GM19351 (cell line): ENCODE measurements around the gene PDE9A.

Experiments used
- ATAC-seq: cut with Tn5 transposase; IDR thresholded peaks from one replicate; pipeline ENCODE4 v1.9.1; 2021; ENCODE audit warnings: mild to moderate bottlenecking, moderate library complexity; ENCODE audit not compliant: unreplicated experiment

The PDE9A gene

DNA sequence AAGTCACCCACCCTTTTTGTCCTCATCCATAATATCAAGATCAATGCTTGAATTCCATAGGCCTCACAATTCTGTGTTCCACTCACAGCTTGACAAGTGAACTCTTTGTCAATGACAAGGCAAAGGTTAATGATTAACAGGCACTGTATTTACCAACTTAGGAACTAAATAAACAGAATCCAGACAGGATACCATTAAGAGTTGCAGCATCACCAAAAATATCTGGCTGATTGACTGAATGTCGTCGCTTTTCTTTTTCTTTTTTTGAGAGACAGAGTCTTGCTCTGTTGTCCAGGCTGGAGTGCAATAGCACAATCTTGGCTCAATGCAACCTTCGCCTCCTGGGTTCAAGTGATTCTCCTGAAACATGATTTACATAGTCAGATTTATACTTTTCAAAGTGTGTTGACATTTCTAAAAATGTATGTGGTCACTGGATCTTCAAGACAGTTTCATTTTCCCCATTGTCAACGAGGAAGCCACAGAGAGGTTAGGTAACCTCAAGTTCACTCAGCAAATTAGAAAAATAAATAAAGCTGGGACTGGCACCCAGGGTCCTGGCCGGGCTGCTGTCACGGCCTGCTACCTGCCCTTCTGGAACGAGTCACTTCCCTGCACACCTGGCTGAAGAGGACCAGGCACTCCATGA is 81.0 kb downstream of the PDE9A start:
- ATAC-seq = no peak

DNA sequence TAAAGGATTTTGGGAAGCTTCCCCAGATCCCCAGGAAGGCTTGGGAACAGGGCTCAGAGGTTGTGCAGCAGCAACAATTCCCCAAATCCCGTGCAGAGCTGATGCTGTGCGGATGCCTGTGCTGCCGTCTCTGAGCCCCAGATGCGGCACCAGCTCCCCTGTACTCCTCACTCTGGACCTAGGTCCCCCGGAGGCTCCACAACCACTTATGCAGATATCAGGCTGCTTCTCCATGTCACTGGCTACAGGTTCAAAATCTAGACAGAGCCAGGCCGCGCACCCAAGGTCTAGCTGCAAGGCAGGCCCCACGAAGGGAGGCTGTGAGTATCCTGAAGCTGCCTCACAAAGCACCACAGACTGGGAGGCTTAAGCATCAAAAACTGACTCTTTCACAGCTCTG is 81.6 kb downstream of the PDE9A start:
- ATAC-seq = no peak

DNA sequence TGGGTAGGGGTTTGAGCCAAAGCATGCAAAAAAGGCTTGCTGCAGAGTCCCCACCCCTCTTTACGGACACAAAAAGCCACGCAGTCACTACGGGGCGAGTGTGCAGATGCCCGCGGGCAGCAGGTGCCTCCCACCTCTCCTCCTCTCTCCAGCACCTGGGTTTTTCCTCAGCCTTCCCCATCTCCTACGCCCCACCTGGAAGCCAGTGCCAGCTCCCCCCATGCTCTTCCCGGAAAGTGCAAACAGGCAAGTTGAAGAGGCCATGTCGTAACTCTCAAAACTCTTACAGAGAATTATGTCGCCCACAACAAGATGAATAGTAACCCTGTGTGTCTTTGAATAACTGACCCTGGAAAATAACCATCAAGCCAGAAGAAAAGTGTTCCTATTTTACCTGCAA is 82.5 kb downstream of the PDE9A start:
- ATAC-seq = no peak

DNA sequence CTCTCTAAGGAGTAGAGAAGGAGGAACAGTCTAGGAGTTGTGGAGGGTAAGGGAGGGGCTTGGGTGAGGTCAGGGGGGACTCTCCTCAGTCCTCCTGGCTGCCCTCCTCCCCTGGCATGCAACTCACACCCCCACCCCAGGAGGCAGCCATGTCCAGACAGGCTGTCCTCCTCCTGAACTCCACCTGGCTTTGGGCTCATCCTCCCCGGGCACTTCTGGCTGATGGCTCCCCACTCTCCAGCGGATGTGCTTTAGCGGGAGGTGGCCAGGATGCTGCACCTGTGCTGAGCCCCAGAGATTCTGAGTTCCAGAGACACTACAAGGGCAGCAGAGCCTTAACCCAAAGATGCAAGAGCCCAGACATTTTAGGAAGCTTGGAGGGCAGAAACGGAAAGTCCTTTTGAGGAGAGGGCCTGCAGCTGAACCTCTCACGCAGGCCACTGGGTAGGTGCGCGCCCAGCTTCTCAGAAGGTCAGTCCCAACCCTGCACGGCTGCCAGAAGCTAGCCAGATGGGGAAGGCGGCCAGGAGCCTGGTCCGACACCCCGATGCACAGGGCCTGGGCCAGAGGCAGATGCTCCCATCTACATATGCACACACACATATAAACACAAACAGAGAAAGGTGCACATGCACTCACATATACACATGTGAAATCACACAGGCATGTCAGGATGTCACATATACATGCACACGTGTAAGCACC is 83.4 kb downstream of the PDE9A start:
- ATAC-seq = no peak

DNA sequence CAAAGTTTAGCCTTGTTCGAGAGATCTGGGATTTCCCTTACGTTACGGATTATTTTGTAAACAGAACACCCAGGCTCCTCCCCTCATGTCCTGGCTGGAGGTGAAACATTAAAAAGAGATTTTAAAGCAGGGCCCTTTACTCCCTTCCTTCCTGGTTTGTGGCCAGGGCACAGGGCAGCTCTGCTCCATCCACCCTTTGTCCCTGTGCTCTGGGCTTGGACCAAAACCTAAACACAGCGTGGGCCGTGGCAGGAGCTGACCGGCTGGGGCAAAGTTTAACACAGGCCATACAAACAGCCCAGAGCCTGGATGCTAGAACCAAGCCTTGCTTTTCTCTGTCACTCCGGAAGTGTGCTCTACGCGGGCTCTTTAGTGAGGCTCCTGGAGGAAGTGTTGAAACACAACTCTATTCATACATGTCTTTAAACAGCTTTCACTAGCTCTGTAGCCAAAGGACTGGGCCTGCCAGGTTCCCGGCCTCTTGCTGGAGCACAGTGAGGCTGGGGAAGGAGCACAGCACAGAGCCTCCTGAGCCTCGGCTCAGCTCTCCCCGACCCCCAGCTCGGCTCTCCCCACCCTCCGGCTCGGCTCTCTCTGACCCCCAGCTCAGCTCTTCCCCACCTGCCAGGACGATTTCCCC is 84.7 kb downstream of the PDE9A start:
- ATAC-seq = no peak

DNA sequence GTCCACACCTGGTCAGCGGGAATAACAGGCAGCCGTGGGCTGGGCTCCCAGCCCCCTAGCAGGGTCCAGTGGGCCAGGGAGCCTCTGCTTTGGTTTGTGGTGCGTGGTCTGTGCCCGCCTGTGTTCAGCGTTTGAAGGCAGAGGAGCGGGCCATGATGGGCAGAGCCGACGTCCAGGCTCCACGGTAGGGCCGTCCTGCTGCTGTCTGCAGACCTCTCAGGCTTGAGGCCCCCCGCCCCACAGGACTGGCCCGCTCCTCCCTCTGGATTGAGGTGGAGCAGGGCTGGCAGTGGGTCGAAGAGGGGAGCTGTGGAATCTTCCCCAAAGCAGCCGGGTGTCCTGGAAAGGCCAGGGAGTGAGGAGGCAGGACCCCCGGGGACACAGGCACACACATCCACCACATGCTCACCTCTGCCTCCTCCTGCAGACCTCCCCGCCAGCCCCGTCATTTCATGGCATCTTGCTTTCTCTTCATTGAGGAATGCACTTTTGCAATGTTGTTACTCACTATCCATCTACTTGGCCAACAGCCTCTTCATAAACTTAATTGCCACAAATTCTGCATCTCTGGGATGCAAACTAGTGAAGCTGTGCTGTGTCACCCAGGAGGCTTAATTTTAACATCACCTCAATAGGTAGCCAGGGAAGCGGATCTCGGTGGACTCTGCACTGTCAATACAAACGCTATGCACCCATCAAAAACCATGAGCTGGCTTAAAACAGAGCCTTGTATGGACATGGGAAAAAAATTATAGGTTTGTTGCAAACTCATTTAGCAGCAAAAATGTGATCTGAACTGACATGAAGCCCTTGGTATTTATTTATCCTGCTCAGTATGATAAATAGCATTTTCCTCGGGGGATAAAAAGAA is 85.9 kb downstream of the PDE9A start:
- no peak for ATAC-seq

DNA sequence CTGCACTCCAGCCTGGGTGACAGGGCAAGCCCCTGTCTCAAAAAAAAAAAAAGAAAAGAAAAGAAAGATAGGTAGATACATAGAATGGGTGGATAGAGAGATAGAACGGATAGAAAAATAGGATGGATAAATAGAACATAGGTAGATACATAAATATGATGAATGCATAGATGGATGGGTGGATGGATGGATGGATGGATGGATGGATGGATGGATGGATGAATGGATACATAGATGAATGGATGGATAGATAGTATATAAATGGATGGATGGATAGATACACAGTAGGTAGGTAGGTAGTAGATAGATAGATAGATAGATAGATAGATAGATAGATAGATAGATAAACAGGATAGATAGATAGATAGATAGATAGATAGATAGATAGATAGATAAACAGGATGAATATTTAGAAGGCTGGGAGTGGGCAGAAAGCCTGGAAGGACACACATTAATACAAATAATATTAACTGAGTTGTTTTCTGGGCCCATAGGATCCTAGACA is 87.0 kb downstream of the PDE9A start:
- ATAC-seq = no peak

DNA sequence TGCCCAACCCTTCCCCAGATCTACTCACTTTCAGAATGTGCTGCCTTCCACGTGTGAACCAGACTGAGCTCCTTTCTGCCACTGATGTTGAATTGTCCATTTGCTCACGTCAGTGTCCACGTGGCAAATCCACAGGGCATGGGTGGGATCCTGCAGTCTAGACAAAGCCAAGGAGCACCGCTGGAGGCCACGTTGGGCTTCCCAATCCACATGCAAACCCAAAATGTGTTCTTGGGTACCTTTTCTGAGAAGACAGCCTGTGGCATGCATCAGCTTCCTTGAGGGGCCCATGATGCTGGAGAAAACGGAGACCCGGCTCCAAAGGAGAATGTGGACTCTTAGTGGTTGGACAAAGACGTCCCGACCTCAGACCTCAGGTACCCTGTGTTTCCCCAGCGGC is 87.6 kb downstream of the PDE9A start:
- no peak for ATAC-seq

DNA sequence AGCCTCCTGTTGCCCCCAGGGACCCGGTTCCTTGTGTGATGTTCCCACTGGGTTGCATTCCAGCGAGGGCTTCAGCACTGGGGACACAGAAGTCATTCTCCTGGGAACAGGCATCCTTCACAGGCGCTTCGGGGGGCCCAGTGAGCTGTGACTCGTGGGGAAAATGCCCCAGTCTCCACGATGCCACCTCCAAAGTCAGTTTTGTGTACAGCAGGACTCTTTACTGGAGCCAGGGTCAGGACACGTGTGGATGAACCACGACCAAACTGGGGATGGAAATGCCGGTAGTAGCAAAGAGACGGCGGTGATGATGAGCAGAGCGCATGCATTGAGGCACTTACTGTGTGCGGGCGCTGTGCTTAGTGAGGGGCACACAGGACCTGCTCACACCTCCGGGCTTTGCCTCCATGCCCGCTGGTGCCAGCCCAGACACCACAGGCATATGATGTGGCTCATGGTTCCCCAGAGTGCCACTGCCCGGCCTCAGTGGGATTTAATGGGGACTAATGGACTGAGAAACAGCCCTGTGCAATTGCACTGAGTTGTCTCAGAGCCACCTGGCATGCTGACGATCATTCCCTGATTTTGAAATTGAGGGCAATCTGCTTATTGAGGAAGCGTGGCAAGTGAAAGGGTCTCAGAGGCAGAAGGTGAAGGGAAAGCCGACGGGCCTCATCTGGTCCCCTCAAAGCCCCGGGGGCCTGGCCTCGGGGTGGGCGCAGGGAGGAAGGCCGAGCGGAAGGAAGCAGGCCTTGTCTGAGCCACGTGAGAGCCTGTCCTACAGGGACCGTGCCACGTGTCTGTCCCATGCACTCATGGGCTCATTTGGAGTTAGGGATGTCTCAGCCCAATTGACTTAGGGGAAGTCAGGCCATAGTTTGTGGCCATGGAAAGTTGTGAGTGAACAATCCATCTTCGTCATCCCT is 91.4 kb downstream of the PDE9A start:
- ATAC-seq = no peak

DNA sequence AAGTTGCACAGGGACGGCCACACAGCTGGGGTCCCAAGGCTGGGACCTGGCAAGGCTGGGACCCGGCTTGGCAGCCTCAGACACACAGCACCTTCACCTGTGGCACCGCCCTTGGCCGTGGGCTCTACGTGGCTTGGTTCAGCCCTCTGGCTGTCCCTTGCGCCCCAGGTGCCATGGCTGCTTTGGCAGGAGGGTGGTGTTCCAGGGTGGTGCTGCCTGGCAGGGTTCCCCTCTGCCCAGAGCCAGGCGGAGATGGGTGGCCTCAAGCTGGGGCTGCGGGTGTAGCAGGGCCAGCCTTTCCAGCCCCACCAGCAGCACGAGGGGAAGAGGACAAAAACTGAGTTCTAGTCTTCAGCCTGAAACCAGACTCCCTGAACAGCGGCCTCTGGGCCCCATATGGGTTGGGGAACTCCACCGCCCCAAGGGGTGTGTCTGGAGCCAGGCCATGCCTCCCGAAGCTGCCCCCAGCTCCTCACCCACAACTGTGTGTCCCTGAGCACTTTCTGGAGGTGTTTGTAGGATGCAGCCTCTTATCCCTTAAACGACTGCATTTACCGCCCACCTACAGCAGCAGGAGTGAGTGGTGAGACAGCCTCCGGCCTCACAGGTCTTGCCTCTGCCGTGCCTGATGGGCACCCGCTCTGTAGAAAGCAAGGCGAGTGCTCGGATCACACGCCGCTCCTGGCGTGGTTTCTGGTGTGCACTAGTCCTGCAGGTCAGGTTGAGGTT is 92.3 kb downstream of the PDE9A start:
- ATAC-seq = no peak

DNA sequence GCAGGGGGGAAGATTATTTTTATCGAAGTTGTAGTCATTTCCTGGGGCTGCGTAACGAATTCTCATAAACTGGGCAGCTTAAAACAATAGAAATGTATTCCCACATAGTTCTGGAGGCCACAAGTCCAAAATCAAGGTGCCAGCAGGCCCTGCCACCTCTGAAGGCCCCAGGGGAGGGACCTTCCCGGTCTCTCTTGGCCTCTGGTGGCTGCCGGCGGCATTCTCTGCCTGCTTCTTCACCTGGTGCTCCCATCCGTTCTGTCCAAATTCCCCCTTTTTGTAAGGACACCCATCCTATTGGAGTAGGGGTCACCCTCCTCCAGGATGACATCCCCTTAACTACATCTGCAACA is 92.8 kb downstream of the PDE9A start:
- no peak for ATAC-seq

DNA sequence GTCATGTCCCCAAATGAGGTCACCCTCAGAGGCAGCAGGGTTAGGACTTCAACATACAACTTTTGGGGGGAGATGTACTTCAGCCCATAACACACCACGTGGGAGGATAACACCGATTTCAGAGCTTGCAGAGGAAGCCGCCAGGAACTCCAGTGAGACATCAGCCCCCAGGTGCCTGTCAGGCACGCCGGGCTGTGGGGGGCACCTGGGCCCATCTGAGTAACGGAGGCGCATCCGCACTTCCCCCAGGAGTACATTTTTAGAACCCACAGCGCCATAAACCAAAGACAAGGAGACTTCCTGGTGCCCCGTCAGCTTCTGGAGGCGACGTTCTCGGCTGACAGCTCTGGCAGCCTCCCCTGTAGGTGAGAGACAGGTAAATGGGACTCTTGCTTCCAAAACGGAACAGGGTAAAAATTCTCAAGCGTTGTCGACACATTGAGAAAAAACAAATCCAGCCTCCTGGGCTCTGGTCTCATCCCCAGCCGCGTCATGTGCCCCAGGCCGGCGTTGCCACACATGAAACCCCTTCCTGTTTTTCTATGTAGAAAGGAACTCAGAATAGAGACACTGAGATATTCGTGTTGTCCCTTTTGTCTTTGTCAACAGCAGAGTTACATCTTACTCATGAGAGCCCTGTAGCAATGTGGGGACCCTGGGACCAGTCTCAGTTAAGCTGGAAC is 93.3 kb downstream of the PDE9A start:
- ATAC-seq = no peak

DNA sequence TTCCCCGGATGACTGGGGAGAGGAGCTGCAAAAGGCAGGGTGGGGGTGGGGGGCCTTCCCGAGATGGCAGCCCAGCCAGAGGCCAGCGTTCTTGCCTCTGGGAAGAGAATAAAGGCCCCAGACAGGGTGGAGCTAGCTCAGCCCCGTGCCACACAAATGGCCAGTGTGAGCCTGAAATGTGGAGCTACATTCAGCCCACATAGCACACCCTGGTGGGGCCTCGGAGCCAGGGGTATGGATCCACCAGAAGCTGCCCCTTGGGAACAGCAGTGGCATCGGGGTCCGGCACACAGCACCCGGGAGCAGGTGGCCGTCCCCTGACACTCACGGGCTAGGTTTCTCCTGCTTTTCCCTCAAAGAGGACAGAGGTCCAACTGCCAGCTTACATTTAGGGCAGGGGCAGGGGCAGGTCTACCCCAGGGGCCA is 93.9 kb downstream of the PDE9A start:
- ATAC-seq = no peak

DNA sequence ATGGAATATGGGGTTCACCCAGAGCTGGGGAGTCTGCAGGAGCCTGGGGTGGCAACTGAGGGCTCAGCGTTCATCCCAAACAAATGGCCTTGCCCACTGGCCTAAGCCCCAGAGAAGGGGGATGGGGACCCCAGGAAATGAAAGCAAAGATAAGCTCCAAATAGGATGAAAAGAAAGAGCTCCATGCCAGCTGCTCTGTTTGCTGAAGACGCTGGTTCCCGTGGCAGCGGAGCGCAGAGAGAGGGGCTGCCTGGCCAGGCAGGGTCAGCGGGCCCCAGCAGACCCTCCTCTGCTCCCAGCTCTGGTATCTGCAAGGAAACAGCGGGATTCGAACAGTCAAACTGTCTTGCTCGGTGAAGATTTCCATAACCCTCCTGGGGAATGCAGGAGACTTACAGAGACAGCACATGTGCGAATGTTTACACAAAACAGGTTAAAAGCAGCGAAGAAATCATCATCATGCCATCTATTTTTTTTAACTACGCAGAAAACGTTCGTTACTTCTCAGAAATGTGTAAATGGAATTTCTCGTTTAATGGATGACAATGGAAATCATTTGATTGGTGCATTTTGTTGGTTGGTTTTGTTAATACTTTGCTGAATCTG is 94.4 kb downstream of the PDE9A start:
- no peak for ATAC-seq

DNA sequence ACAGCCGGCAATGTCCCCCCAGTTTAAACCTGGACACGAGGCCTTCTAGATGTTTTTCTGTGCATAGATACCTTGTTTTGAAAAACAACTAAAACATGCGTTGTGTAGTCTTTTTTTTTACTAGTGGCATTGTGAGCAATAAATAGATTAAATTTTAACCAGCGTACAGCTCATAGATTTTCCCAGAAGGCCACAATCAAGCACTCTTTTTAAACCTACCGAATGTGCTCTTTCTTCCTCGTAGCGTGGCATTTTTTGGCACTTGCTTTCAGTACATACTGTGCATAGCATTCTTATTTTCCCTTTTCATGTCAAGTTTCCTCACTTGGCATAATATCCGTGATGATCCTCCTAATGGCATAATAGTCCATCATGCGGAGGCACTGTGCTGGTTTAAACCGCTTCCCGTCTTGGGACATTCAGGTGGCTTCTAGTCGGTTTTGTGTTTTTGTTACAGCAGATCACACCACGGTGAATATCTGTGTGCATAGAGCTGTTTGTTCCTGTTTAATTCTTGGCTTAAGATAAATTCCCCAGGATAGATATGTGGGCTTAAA is 95.3 kb downstream of the PDE9A start:
- ATAC-seq = no peak

DNA sequence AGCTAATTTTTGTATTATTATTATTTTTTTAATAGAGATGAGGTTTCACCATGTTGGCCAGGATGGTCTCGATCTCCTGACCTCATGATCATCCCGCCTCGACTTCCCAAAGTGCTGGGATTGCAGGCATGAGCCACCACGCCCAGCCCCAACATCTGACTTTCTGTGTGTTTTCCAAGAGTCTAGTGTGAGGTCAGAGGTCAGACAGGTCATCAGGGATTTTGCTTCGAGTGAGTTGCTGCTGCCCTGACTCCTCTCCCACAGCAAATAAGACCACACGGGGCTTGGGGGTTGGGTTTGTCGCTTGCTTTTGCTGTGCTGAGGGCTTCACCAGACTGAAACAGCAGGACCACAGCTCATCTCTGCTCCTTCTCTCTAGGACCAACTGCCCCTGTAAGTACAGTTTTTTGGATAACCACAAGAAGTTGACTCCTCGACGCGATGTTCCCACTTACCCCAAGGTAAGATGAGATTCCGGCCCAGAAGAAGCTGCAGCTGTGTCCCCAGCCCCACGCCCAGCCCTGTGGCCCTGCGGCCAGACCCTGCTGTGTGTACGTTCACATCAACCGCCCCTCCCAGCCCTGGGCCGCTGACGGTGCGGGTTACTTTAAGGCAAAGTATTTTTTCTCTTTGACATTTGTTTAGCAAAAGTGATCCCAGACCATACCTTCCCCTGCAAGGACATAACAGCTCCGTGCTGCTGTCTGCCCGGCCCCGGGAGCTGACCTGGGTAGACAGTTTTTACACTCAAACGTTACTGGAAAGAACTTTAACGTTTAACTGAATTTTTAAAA is 97.5 kb downstream of the PDE9A start:
- no peak for ATAC-seq

DNA sequence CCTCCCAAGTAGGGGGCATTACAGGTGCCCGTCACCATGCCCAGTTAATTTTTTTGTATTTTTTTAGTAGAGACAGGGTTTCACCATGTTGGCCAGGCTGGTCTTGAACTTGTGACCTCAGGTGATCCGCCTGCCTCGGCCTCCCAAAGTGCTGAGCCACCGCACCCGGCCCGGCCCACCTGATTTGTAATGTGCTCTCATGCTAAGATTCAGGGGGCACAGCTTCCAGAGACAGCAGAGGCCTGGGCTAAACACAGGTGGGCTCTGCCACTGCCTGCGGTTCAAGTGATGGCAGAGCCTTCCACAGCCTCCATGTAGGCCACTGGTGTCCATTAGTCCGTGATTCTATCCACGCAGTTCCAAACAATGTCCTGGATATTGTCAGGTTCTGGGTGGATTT is 98.4 kb downstream of the PDE9A start:
- ATAC-seq = no peak
